GM12878 (cell line): ENCODE measurements around the gene LVRN. TPM values are rescaled to one million over a fixed set of nuclear protein-coding genes. Genes with fewer than 3 reads are reported as not detected.

Experiments
- ATAC-seq: fragments of 200-7000 bp; cut with Tn5 transposase; 3 replicates; pipeline ENCODE4 v1.9.1; 2020; ENCODE audit warnings: mild to moderate bottlenecking, moderate library complexity
- BruUV-seq: library from RNA; stranded (reverse); fragments of 400-500 nt; replicated peaks from 2 replicates; lab custom pipeline; 2021; lab: Mats Ljungman, UMichigan
- CTCF ChIA-PET: fragments of 300-600 bp; sonication (Branson Sonifier 250); formaldehyde crosslinking; extraction: SDS; loops from one replicate; lab custom pipeline; 2021; ENCODE audit warnings: inconsistent platforms; lab: Yijun Ruan, JAX
- POLR2A ChIA-PET: fragments of 350-600 bp; formaldehyde crosslinking; extraction: SDS; loops from one replicate; lab custom pipeline; 2021; ENCODE audit warnings: inconsistent platforms; lab: Charles Lee
- RAD21 ChIA-PET: fragments of 300-600 bp; sonication (Branson Sonifier 250); formaldehyde crosslinking; loops from one replicate; lab custom pipeline; 2023; ENCODE audit warnings: antibody characterized with exemption; ENCODE audit not compliant: unreplicated experiment; lab: Charles Lee
- SMC1A ChIA-PET: fragments of 300-600 bp; sonication (Branson Sonifier 250); formaldehyde crosslinking; loops from one replicate; lab custom pipeline; 2023; ENCODE audit not compliant: unreplicated experiment, uncharacterized antibody; lab: Charles Lee
- DNase-seq: peaks from one replicate; pipeline ENCODE4 v3.0.0-alpha.2; 2011; ENCODE audit warnings: low read depth, low spot score
- FAIRE-seq: peaks from 3 replicates; lab custom pipeline; 2011; peaks lifted over from hg19 to GRCh38; lab: Jason Lieb, UNC
- H2AFZ ChIP-seq: 2 replicates; pipeline ENCODE4 v1.6.0; 2011; ENCODE audit warnings: low read depth, low read length, control low read depth; ENCODE audit not compliant: control insufficient read depth
- H3K27ac ChIP-seq: 2 replicates; pipeline ENCODE4 v1.5.1; 2011; ENCODE audit warnings: control low read depth; ENCODE audit not compliant: control insufficient read depth, insufficient read depth
- H3K27me3 ChIP-seq, 2 experiments: replicated peaks in 1 of 2; 2 replicates each; pipeline versions ENCODE4 v1.6.0 to v1.6.1; 2011; ENCODE audit warnings: low read length in 1 of 2; ENCODE audit not compliant: control insufficient read depth in 2 of 2, insufficient read depth in 2 of 2
- H3K36me3 ChIP-seq, 2 experiments: 2 replicates each; pipeline ENCODE4 v1.5.1; 2011; ENCODE audit warnings: low read length in 1 of 2; ENCODE audit not compliant: control insufficient read depth in 2 of 2, insufficient read depth in 2 of 2
- H3K4me1 ChIP-seq: 2 replicates; pipeline ENCODE4 v1.6.1; 2011; ENCODE audit warnings: mild to moderate bottlenecking, low read length, moderate library complexity, mixed read lengths; ENCODE audit not compliant: control insufficient read depth, insufficient read depth
- H3K4me2 ChIP-seq: 2 replicates; pipeline ENCODE4 v1.6.0; 2011; ENCODE audit warnings: control low read depth; ENCODE audit not compliant: control insufficient read depth, insufficient read depth
- H3K4me3 ChIP-seq: fragments of 200-600 bp; sonication (generic); 2 replicates; pipeline ENCODE4 v1.5.1; 2016
- H3K79me2 ChIP-seq: 2 replicates; pipeline ENCODE4 v1.6.0; 2011; ENCODE audit warnings: low read length; ENCODE audit not compliant: control insufficient read depth, insufficient read depth
- H3K9ac ChIP-seq: 2 replicates; pipeline ENCODE4 v1.8.0; 2011; ENCODE audit warnings: low read length, control low read depth, mixed read lengths; ENCODE audit not compliant: control insufficient read depth, insufficient read depth
- H3K9me3 ChIP-seq: replicated peaks from 3 replicates; pipeline ENCODE4 v1.5.1; 2011; ENCODE audit warnings: mild to moderate bottlenecking, low read length; ENCODE audit not compliant: control insufficient read depth, insufficient read depth
- H4K20me1 ChIP-seq: 2 replicates; pipeline ENCODE4 v1.6.0; 2011; ENCODE audit not compliant: control insufficient read depth, insufficient read depth
- ASH2L ChIP-seq: fragments of 300-600, 200-600 bp; sonication (generic); IDR thresholded peaks from 2 replicates; pipeline ENCODE4 v1.6.1; 2017; ENCODE audit warnings: low read depth, mild to moderate bottlenecking, borderline replicate concordance
- BACH1 ChIP-seq: fragments of 450-650 bp; IDR thresholded peaks from 2 replicates; pipeline ENCODE4 v1.6.1; 2017; ENCODE audit warnings: mild to moderate bottlenecking, borderline replicate concordance
- BRCA1 ChIP-seq: IDR thresholded peaks from 2 replicates; pipeline ENCODE4 v1.6.1; 2011; ENCODE audit warnings: low read depth, low read length, improper control_type of control experiment
- HDGF ChIP-seq: fragments of 450-650 bp; IDR thresholded peaks from 2 replicates; pipeline ENCODE4 v1.6.1; 2016; ENCODE audit warnings: antibody characterized with exemption
- KLF5 ChIP-seq: fragments of 450-650 bp; IDR thresholded peaks from 2 replicates; pipeline ENCODE4 v1.6.1; 2014; ENCODE audit warnings: mild to moderate bottlenecking; ENCODE audit not compliant: partially characterized antibody
- REST ChIP-seq: IDR thresholded peaks from 2 replicates; pipeline ENCODE4 v1.6.1; 2012; ENCODE audit warnings: mild to moderate bottlenecking, low read depth, low read length
- ZNF207 ChIP-seq: fragments of 450-650 bp; IDR thresholded peaks from 2 replicates; pipeline ENCODE4 v1.6.1; 2014; ENCODE audit warnings: antibody characterized with exemption, mild to moderate bottlenecking, borderline replicate concordance
- WGBS: methylation state at CpG from one replicate; pipeline ENCODE4 v1.1.6; 2016; ENCODE audit warnings: low lambda C conversion rate; ENCODE audit not compliant: insufficient replicate concordance, insufficient coverage; ENCODE audit errors: missing lambda C conversion rate; 5-methylcytosine and 5-hydroxymethylcytosine counted together
- in situ Hi-C: fragments of 300-500 bp; cut with MboI; formaldehyde crosslinking; loops from 9 replicates; pipeline ENCODE4 v1.14.3; 2018; ENCODE audit warnings: mixed read lengths
- intact Hi-C: fragments of 100-400 bp; cut with micrococcal nuclease; formaldehyde crosslinking; loops from one replicate; pipeline ENCODE4 v1.14.2; 2022; ENCODE audit not compliant: unreplicated experiment
- polyA plus RNA-seq, 11 experiments: library from polyadenylated mRNA; depleted of rRNA in 4 of 11; unstranded in 6 of 11; stranded (reverse) in 5 of 11; fragments of >200 nt; fragmentation: Nextera tagmentation in 4 of 11; fragmentation: Illumina TruSeq in 1 of 11; extraction: Ambion mirVana in 4 of 11; extraction: Trizol in 1 of 11; gene quantifications; 1 replicate in 1 of 11; 2 replicates in 10 of 11; pipeline versions ENCODE4 v1.2.1 to v1.2.3, GENCODE V29; 2011 to 2016; ENCODE audit warnings: inconsistent platforms in 2 of 11, missing spikeins in 2 of 11, low read depth in 1 of 11
- total RNA-seq, 4 experiments: library from RNA; depleted of rRNA in 3 of 4; stranded (reverse); fragments of >200 nt in 3 of 4; fragmentation: Illumina TruSeq in 1 of 4; extraction: Trizol in 1 of 4; gene quantifications; 2 replicates each; pipeline versions ENCODE4 v1.2.1 to v1.2.3, GENCODE V29; 2013 to 2021
- TF ChIP-seq, protein P1 (sequence below): fragments of 450-650 bp; IDR thresholded peaks from 2 replicates; pipeline ENCODE4 v1.6.1; 2016; ENCODE audit warnings: mild to moderate bottlenecking

Gene LVRN
- total and polyA plus RNA-seq, 10 of the 15 experiments (the other 5 are each of a cell fraction or from before 2014, with no cell fraction given) = 0.04 to 0.87 (median 0.11) TPM; not detected in 4

DNA sequence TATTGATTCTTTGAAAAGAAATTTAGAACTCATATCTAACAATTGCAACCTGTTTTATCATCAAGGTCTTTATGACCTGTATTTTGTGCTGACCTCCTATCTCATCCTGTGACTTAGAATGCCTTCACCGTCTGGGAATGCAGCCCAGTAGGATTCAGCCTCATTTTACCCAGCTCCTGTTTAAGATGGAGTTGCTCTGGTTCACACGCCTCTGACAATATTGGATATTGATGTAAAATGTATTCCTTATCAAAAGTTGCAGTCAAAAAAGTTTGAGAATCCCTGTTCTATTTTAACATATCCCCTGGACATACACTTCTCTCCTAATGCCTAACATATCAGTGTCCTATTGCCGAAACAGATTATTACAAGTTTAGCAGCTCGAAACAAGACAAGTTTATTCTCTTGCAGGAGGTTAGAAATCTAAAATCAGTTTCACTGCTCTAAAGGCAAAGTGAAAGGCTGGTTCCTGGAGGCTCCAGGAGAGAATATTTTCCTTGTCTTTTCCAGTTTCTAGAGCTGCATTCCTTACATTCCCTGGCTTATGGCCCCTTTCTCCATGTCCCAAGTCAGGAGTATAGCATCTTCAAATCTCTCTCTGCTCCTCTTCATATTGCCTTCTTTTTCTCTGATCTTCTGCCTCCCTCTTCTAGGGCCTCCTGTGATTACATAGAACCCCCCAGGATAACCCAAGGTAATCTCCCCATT, 31.5 kb upstream of the LVRN start:
- Histone ChIP-seq H2AFZ (no peak overlapping the region), H3K27me3 (no peaks in the 10 kb centered on the region), H3K9me3 (no peaks in the 10 kb centered on the region), H3K4me3 (no peak overlapping the region), H3K27ac (no peak overlapping the region), H3K9ac (no peak overlapping the region), H3K4me1 (no peaks in the 10 kb centered on the region), H3K36me3 (no peaks in the 10 kb centered on the region), H3K4me2 (no peak overlapping the region), H3K79me2 (no peaks in the 10 kb centered on the region), H4K20me1 (no peaks in the 10 kb centered on the region)
- SMC1A ChIA-PET = interaction anchor here (0.5 kb wide), 1 partner anchor 1469 kb away, joined by 3 read pairs; no protein-coding TSS in a partner anchor
- ATAC-seq = no peak
- TF ChIP-seq BACH1 = no peak
- DNase-seq = no peak
- POLR2A ChIA-PET = no interaction called here
- 75% methylated on average over 4 of the region's 4 CpGs for WGBS
- RAD21 ChIA-PET = no interaction called here
- in situ Hi-C loops = no loop called here
- no TSS peak for BruUV-seq
- CTCF ChIA-PET = no interaction called here
- intact Hi-C loops = no loop called here
- FAIRE-seq = no peak

DNA sequence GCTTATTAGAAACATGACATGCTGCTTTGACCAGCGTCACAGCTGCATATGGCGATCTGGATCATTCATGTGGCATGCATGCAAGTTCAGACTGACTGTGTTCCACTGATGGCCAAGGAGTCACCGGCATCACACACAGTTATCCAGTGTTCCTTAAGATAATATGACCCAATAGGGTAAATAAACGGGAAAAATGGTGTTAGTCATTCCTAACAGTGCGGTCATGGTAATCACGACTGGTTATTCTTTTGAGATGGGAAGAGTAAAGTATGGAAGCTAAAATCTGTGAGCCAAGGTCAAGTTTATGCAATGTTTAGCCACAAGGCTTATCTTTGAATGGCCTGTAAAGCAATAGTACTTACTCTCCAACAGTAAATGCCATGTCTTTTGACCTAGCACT, 29.3 kb upstream of the LVRN start:
- DNase-seq (no peak), FAIRE-seq (no peak), ATAC-seq (no peak)
- Histone ChIP-seq H3K4me3 (no peak overlapping the region), H2AFZ (no peak overlapping the region), H4K20me1 (no peaks in the 10 kb centered on the region), H3K4me2 (no peak overlapping the region), H3K9ac (no peak overlapping the region), H3K9me3 (no peaks in the 10 kb centered on the region), H3K79me2 (no peaks in the 10 kb centered on the region), H3K27me3 (no peaks in the 10 kb centered on the region), H3K36me3 (no peaks in the 10 kb centered on the region), H3K4me1 (no peaks in the 10 kb centered on the region), H3K27ac (no peak overlapping the region)
- ChIA-PET RAD21 (no interaction called here), SMC1A (interaction anchor here (0.6 kb wide), 1 partner anchor 181 kb away, joined by 3 read pairs; no protein-coding TSS in a partner anchor), CTCF (interaction anchor here (0.6 kb wide), 1 partner anchor 695 kb away, joined by 3 read pairs; no protein-coding TSS in a partner anchor), POLR2A (no interaction called here)
- no TSS peak for BruUV-seq
- intact Hi-C loops (no loop called here), in situ Hi-C loops (no loop called here)
- TF ChIP-seq REST (no peak), HDGF (no peak), ZNF207 (no peak), BRCA1 (no peak), ASH2L (no peak), KLF5 (no peak)
- TF ChIP-seq, protein P1, sequence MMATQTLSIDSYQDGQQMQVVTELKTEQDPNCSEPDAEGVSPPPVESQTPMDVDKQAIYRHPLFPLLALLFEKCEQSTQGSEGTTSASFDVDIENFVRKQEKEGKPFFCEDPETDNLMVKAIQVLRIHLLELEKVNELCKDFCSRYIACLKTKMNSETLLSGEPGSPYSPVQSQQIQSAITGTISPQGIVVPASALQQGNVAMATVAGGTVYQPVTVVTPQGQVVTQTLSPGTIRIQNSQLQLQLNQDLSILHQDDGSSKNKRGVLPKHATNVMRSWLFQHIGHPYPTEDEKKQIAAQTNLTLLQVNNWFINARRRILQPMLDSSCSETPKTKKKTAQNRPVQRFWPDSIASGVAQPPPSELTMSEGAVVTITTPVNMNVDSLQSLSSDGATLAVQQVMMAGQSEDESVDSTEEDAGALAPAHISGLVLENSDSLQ = no peak
- 96% methylated on average over 6 of the region's 6 CpGs for WGBS
